GM15510 (cell line): ENCODE measurements around the gene SCPEP1.

Experiments used
- POLR2A ChIP-seq: IDR thresholded peaks from 3 replicates; pipeline ENCODE4 v1.6.1; 2011; ENCODE audit warnings: borderline replicate concordance; ENCODE audit not compliant: insufficient read length; ENCODE audit errors: extremely low read depth

SCPEP1 gene

GRCh38 chr17:57045868-57046704, 68.2 kb downstream of the SCPEP1 start:
- TF ChIP-seq POLR2A: no peak

- TF ChIP-seq POLR2A: no peak
Observed at GRCh38 chr17:57046749-57047148, 68.8 kb downstream of the SCPEP1 start.

GRCh38 chr17:57048096-57048495, 70.2 kb downstream of the SCPEP1 start:
- no peak for TF ChIP-seq POLR2A

GRCh38 chr17:57050306-57050705, 72.4 kb downstream of the SCPEP1 start:
- no peak for TF ChIP-seq POLR2A

- TF ChIP-seq POLR2A: no peak
Observed at GRCh38 chr17:57051886-57052361, 74.0 kb downstream of the SCPEP1 start.
